ENCODE results near the gene SSTR5.

Gene SSTR5

DNA sequence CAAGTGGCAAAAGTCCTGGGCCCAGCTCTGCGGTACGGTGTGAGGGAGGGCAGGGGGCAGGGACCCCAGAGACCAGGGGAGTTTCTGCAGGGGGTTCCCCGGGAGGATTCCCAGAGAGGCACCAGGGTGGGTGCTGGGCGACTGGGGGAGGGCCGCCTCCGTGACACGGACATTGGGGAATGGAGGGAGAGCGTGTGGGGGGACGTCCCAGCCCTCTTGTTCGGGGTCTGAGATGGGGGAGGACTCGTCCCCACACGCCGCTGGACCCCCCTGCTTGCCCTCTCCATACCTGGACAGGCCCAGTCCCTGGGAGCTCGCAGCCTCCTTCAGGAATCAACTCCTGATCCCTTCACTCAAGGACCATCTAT is 49.8 kb downstream of the SSTR5 start:
- Histone ChIP-seq H3K36me3 (no peaks in the 10 kb centered on the region), H3K4me3 (ENCODE audit: low read depth, low read length) (no peak overlapping the region), H3K27me3 (ENCODE audit: insufficient read depth, low read depth, severe bottlenecking) (no peaks in the 10 kb centered on the region), H3K9me3 (ENCODE audit: severe bottlenecking) (no peaks in the 10 kb centered on the region), H3K27ac (peak overlapping the region; percentile 98)
- DNase-seq: no peak
- TF ChIP-seq, protein P1, sequence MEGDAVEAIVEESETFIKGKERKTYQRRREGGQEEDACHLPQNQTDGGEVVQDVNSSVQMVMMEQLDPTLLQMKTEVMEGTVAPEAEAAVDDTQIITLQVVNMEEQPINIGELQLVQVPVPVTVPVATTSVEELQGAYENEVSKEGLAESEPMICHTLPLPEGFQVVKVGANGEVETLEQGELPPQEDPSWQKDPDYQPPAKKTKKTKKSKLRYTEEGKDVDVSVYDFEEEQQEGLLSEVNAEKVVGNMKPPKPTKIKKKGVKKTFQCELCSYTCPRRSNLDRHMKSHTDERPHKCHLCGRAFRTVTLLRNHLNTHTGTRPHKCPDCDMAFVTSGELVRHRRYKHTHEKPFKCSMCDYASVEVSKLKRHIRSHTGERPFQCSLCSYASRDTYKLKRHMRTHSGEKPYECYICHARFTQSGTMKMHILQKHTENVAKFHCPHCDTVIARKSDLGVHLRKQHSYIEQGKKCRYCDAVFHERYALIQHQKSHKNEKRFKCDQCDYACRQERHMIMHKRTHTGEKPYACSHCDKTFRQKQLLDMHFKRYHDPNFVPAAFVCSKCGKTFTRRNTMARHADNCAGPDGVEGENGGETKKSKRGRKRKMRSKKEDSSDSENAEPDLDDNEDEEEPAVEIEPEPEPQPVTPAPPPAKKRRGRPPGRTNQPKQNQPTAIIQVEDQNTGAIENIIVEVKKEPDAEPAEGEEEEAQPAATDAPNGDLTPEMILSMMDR (IDR thresholded peaks at IDR 0.05; ENCODE audit: low read depth, low read length): no peak

DNA sequence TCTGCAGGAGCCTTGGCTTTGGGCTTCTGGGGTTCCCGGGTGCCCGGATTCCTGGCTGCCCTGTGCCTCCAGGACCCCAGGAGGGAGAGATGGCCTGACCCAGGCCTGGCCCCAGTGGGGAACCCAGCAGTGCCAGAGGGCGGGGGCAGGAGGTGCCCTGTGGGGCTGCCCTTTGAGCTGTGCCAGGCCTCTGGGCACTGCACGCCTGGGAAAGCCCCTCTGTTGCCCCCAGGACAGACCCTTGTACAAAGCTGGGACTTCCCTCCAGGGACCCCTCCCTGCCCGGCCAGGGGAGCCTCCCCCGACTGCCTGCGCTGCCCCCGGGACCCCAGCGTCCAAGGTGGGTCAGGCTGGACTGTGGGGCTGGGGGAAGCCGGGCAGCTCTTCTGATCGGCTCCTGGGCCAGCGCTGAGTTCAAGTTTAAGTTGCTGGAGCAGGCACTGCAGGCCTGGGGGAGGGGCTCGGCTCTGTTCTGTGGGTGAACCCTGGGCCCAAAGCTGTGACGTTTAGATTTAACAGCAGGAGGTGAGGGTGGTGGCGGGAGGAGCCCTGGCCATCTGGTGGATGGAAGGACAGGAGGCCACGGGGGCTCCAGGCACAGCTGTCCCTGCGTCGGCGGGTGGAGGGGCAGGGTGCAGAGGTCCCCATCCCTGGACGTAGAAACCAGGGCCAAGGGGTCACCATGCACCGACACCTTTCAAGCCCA is 51.1 kb downstream of the SSTR5 start:
- Histone ChIP-seq H3K9me3 (ENCODE audit: severe bottlenecking) (no peaks in the 10 kb centered on the region), H3K4me3 (ENCODE audit: low read depth, low read length) (no peak overlapping the region), H3K27me3 (ENCODE audit: insufficient read depth, low read depth, severe bottlenecking) (no peaks in the 10 kb centered on the region), H3K27ac (peak overlapping the region; percentile 98), H3K36me3 (no peaks in the 10 kb centered on the region)
- TF ChIP-seq, protein P1 (IDR thresholded peaks at IDR 0.05; ENCODE audit: low read depth, low read length): no peak
- peak; percentile 97 for DNase-seq

DNA sequence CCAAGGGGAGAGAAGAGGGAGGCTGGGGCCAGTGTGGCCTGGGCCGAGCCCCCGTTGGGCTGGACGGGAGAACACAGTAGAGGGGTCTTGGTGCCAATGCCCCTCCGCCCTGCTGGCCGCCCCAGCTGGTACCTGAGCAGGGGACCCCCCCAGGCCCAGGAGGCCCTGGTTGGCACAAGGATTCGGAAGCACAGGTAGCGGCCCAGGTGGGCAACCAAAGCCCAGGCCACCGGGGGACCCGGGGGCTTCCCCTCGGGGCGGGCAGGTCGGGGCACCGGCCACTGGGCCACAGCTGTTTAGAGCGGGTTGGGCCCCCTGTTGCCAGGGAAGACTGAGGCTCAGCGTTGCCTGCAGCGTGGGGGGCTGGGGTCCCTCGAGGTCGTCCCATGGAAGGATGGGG is 51.7 kb downstream of the SSTR5 start:
- Histone ChIP-seq H3K27me3 (ENCODE audit: insufficient read depth, low read depth, severe bottlenecking) (no peaks in the 10 kb centered on the region), H3K4me3 (ENCODE audit: low read depth, low read length) (no peak overlapping the region), H3K27ac (peak overlapping the region; percentile 98), H3K9me3 (ENCODE audit: severe bottlenecking) (no peaks in the 10 kb centered on the region), H3K36me3 (no peaks in the 10 kb centered on the region)
- TF ChIP-seq, protein P1 (IDR thresholded peaks at IDR 0.05; ENCODE audit: low read depth, low read length): no peak
- no peak for DNase-seq

- no peak for DNase-seq
Measured at GRCh38 chr16:1124795-1125194, 52.2 kb downstream of the SSTR5 start.

DNA sequence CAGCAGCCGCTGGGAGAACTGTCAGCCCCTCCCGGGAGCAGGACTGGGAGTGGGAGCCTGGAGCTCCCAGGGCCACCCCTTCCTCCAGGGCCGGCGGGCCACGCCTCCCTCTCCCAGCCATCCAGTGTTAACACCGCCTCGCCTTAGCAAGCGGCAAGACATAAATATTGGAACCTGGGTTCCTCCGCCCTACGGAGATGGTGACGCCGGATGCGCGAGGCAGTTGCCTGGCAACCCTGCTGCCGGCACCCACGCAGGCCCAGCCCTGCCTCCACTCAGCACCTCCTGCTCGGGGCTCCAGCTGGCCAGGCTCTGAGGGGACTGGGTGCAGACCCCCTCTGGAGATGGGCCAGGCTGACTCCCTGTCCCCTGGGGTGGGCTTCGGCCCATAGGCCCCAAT is 52.9 kb downstream of the SSTR5 start:
- Histone ChIP-seq H3K4me3 (ENCODE audit: low read depth, low read length) (no peak overlapping the region), H3K27me3 (ENCODE audit: insufficient read depth, low read depth, severe bottlenecking) (no peaks in the 10 kb centered on the region), H3K36me3 (no peaks in the 10 kb centered on the region), H3K27ac (peak overlapping the region; percentile 98), H3K9me3 (ENCODE audit: severe bottlenecking) (no peaks in the 10 kb centered on the region)
- peak; percentile 97 for DNase-seq
- TF ChIP-seq, protein P1 (IDR thresholded peaks at IDR 0.05; ENCODE audit: low read depth, low read length): no peak

More at GRCh38 chr16:1124795-1125194, 52.2 kb downstream of the SSTR5 start:
- Histone ChIP-seq H3K27ac (peak overlapping the region; percentile 98), H3K36me3 (no peaks in the 10 kb centered on the region), H3K27me3 (ENCODE audit: insufficient read depth, low read depth, severe bottlenecking) (no peaks in the 10 kb centered on the region), H3K9me3 (ENCODE audit: severe bottlenecking) (no peaks in the 10 kb centered on the region), H3K4me3 (ENCODE audit: low read depth, low read length) (no peak overlapping the region)
- TF ChIP-seq, protein P1 (IDR thresholded peaks at IDR 0.05; ENCODE audit: low read depth, low read length): no peak

DNA sequence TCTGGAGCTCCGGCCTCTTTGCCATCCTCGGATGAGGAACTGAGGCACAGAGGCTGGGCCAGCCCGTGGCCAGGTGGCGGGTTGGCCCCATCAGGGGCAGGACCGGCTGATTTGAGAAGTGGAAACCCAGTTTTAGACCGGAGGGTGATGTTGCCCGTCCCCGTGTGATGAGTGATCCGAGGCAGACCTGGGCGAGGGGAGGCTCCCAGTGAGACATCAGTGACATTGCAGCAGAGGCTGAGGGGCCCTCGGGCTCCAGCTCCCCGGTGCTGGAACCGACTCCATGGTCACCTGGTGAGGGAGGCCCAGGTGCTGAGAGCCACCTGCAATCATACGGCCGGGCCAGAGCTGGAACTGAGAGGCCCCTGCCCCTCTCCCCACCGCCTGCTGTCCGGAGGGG is 53.5 kb downstream of the SSTR5 start:
- Histone ChIP-seq H3K4me3 (ENCODE audit: low read depth, low read length) (no peak overlapping the region), H3K27ac (peak overlapping the region; percentile 98), H3K27me3 (ENCODE audit: insufficient read depth, low read depth, severe bottlenecking) (no peaks in the 10 kb centered on the region), H3K9me3 (ENCODE audit: severe bottlenecking) (no peaks in the 10 kb centered on the region), H3K36me3 (no peaks in the 10 kb centered on the region)
- no peak for DNase-seq
- TF ChIP-seq, protein P1 (IDR thresholded peaks at IDR 0.05; ENCODE audit: low read depth, low read length): no peak

All from WERI-Rb-1 (cell line).